Lung (tissue), 12 donors: ENCODE measurements around the gene TTC28. TPM values are rescaled to one million over a fixed set of nuclear protein-coding genes. Genes with fewer than 3 reads are reported as not detected.

Experiments
- ATAC-seq: fragments of 200-7000 bp; cut with Tn5 transposase; one replicate; pipeline ENCODE4 v1.9.1; 2020; ENCODE audit warnings: moderate number of reproducible peaks; ENCODE audit not compliant: insufficient read depth, low FRiP score
- DNase-seq, 3 donors: peaks; one replicate each; pipeline ENCODE4 v3.0.0-alpha.2; 2013 to 2017
- H3K27ac ChIP-seq, 2 donors: one replicate each; pipeline ENCODE4 v1.5.1; 2013; ENCODE audit warnings: mild to moderate bottlenecking in 2 of 2, moderate library complexity in 2 of 2, control low read depth in 1 of 2, inconsistent platforms in 1 of 2, low read depth in 1 of 2, low read length in 1 of 2
- H3K27me3 ChIP-seq, 3 donors: one replicate each; pipeline ENCODE4 v1.5.1; 2013; ENCODE audit warnings: low read length in 2 of 3; ENCODE audit not compliant: control insufficient read depth in 3 of 3, insufficient read depth in 3 of 3
- H3K36me3 ChIP-seq, 4 donors: one replicate each; pipeline ENCODE4 v1.5.1; 2013; ENCODE audit warnings: low read length in 4 of 4, mild to moderate bottlenecking in 1 of 4, moderate library complexity in 1 of 4; ENCODE audit not compliant: control insufficient read depth in 4 of 4, insufficient read depth in 4 of 4
- H3K4me1 ChIP-seq, 5 donors: one replicate each; pipeline ENCODE4 v1.5.1; 2013; ENCODE audit warnings: low read length in 5 of 5, mild to moderate bottlenecking in 2 of 5, moderate library complexity in 1 of 5; ENCODE audit not compliant: control insufficient read depth in 5 of 5, insufficient read depth in 5 of 5
- H3K4me3 ChIP-seq: one replicate; pipeline ENCODE4 v1.5.1; 2013; ENCODE audit warnings: mild to moderate bottlenecking, control low read depth, moderate library complexity
- H3K9ac ChIP-seq, 2 donors: one replicate each; pipeline ENCODE4 v1.5.1; 2013; ENCODE audit warnings: low read length in 2 of 2, control low read depth in 1 of 2; ENCODE audit not compliant: insufficient read depth in 1 of 2
- H3K9me3 ChIP-seq, 4 donors: one replicate each; pipeline ENCODE4 v1.5.1; 2013; ENCODE audit warnings: low read length in 3 of 4, mild to moderate bottlenecking in 1 of 4, moderate library complexity in 1 of 4; ENCODE audit not compliant: control insufficient read depth in 4 of 4, insufficient read depth in 3 of 4
- CTCF ChIP-seq: IDR thresholded peaks from 2 replicates; pipeline ENCODE4 v1.5.1; 2012; ENCODE audit warnings: mild to moderate bottlenecking; ENCODE audit errors: control extremely low read depth, extremely low read depth
- WGBS, 2 donors: extraction: QIAGEN DNeasy Blood & Tissue Kit; methylation state at CpG; one replicate each; pipeline ENCODE4 v1.1.7; 2013; 5-methylcytosine and 5-hydroxymethylcytosine counted together
- polyA plus RNA-seq, 2 donors: library from polyadenylated mRNA; stranded (reverse); fragments of 200-250 nt; gene quantifications; one replicate each; pipeline ENCODE4 v1.2.1, GENCODE V29; 2013
- total RNA-seq, 2 donors: library from RNA; depleted of rRNA in 1 of 2; stranded (reverse); fragments of >200 nt in 1 of 2; gene quantifications; one replicate each; pipeline ENCODE4 v1.2.1, GENCODE V29; 2014 to 2021
- donor health status: control.
- donor health status: control.
- donor health status: Bipolar disorder and iron deficiency.
- donor health status: healthy.
- donor health status: DM: yes; HTN: yes; CAD: no.

The TTC28 gene
- total and polyA plus RNA-seq, 4 donors: 4.7 to 72.2 (median 24.8) TPM

GRCh38 chr22:28601915-28602314 lies 77.7 kb downstream of the TTC28 start:
- DNase-seq (no peak), ATAC-seq (no peak)
- H3K4me3 ChIP-seq: no peak overlapping the region
- H3K4me1 ChIP-seq: peaks cover 0 to 25% (median 0%) of the 10 kb centered on the region in 5 donors
- no peak overlapping the region for H3K9ac ChIP-seq
- H3K36me3 ChIP-seq: no peaks in the 10 kb centered on the region
- no peaks in the 10 kb centered on the region for H3K9me3 ChIP-seq
- no peak overlapping the region for H3K27ac ChIP-seq
- H3K27me3 ChIP-seq: no peaks in the 10 kb centered on the region
- no peak for TF ChIP-seq CTCF

GRCh38 chr22:28600546-28601143 lies 79.0 kb downstream of the TTC28 start:
- H3K27ac ChIP-seq: no peak overlapping the region
- DNase-seq (peak in 2 of 3 donors; percentile 85 to 88), ATAC-seq (no peak)
- TF ChIP-seq CTCF: peak; percentile 35
- H3K27me3 ChIP-seq: no peaks in the 10 kb centered on the region
- H3K36me3 ChIP-seq: no peaks in the 10 kb centered on the region
- H3K9ac ChIP-seq: no peak overlapping the region
- peaks cover 0 to 25% (median 0%) of the 10 kb centered on the region in 5 donors for H3K4me1 ChIP-seq
- H3K9me3 ChIP-seq: no peaks in the 10 kb centered on the region
- H3K4me3 ChIP-seq: no peak overlapping the region
- WGBS, 2 donors: 59 to 61% methylated on average over 3 of the region's 3 CpGs

- DNase-seq (no peak), ATAC-seq (no peak)
- no peaks in the 10 kb centered on the region for H3K36me3 ChIP-seq
- no peaks in the 10 kb centered on the region for H3K27me3 ChIP-seq
- H3K4me1 ChIP-seq: peaks cover 0 to 18% (median 0%) of the 10 kb centered on the region in 5 donors
- H3K9ac ChIP-seq: no peak overlapping the region
- 50 to 68% methylated on average over 2 of the region's 2 CpGs for WGBS, 2 donors
- no peaks in the 10 kb centered on the region for H3K9me3 ChIP-seq
- H3K4me3 ChIP-seq: no peak overlapping the region
- no peak for TF ChIP-seq CTCF
- no peak overlapping the region for H3K27ac ChIP-seq
Measured at GRCh38 chr22:28599693-28600092, 79.9 kb downstream of the TTC28 start.

DNA sequence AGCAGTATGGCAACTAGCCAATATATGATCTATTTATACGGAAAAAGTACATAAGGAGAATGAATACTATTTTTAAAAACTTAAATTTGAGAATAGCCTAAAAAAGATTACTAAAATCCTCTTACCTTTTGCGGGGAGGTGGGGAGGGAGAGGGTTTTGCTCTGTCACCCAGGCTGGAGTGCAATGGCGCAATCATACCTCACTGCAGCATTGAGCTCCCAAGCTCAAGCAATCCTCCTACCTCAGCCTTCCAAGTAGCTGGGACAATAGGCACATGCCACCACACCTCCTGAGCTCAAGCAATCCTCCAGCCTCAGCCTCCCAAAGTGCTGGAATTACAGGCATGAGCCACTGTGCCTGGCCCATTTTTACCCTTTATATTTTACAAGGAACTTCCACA lies 82.0 kb downstream of the TTC28 start:
- no peak for ATAC-seq
- H3K36me3 ChIP-seq: no peaks in the 10 kb centered on the region
- H3K4me1 ChIP-seq: peaks cover 0 to 18% (median 0%) of the 10 kb centered on the region in 5 donors
- H3K9ac ChIP-seq: no peak overlapping the region
- no peak overlapping the region for H3K4me3 ChIP-seq
- no peak overlapping the region for H3K27ac ChIP-seq
- no peaks in the 10 kb centered on the region for H3K27me3 ChIP-seq
- 81 to 86% methylated on average over 3 of the region's 3 CpGs for WGBS, 2 donors
- no peaks in the 10 kb centered on the region for H3K9me3 ChIP-seq
- DNase-seq: no peak
- TF ChIP-seq CTCF: no peak
